B cell (primary cell): Measurements from ENCODE around the gene JAML. TPM values are rescaled to one million over a fixed set of nuclear protein-coding genes. Genes with fewer than 3 reads are reported as not detected.

Source experiments
- ATAC-seq: fragments of 200-7000 bp; cut with Tn5 transposase; one replicate; pipeline ENCODE4 v1.10.0; 2021; ENCODE audit warnings: low read depth, mild to moderate bottlenecking, moderate number of reproducible peaks, moderate library complexity
- CTCF ChIA-PET: fragments of 350-600 bp; sonication (Branson Sonifier 250); formaldehyde crosslinking; loops from one replicate; lab custom pipeline; 2021; ENCODE audit warnings: antibody characterized with exemption, inconsistent platforms; lab: Charles Lee
- POLR2A ChIA-PET: fragments of 350-600 bp; sonication (Branson Sonifier 250); formaldehyde crosslinking; loops from one replicate; lab custom pipeline; 2021; ENCODE audit warnings: antibody characterized with exemption; lab: Charles Lee
- DNase-seq: peaks from one replicate; pipeline ENCODE4 v3.0.0; 2013
- H2AFZ ChIP-seq: 2 replicates; pipeline ENCODE4 v1.6.1; 2012; ENCODE audit warnings: mild to moderate bottlenecking, low read depth, low read length; ENCODE audit not compliant: insufficient read depth, poor library complexity, severe bottlenecking
- H3K27ac ChIP-seq, 2 donors: 1 replicate in 1 of 2; 2 replicates in 1 of 2; pipeline ENCODE4 v1.5.1; 2012 to 2013; ENCODE audit warnings: low read length in 2 of 2, mild to moderate bottlenecking in 2 of 2, moderate library complexity in 1 of 2
- H3K27me3 ChIP-seq, 4 experiments: fragments of 200-600 bp in 1 of 4; sonication (generic) in 1 of 4; replicated peaks in 1 of 4; 1 replicate in 2 of 4; 2 replicates in 2 of 4; pipeline versions ENCODE4 v1.6.1 to v1.7.0; 2013 to 2016; ENCODE audit warnings: low read length in 3 of 4, mild to moderate bottlenecking in 2 of 4, mixed read lengths in 1 of 4, moderate library complexity in 1 of 4; ENCODE audit not compliant: insufficient read depth in 4 of 4, control insufficient read depth in 3 of 4; ENCODE audit errors: control extremely low read depth in 1 of 4
- H3K36me3 ChIP-seq, 2 experiments: replicated peaks in 1 of 2; 1 replicate in 1 of 2; 2 replicates in 1 of 2; pipeline versions ENCODE4 v1.6.1 to v1.7.1; 2013; ENCODE audit warnings: low read length in 1 of 2; ENCODE audit not compliant: insufficient read depth in 2 of 2, control insufficient read depth in 1 of 2; ENCODE audit errors: control extremely low read depth in 1 of 2, extremely low read depth in 1 of 2
- H3K4me1 ChIP-seq, 2 donors: fragments of 200-600 bp in 1 of 2; sonication (generic) in 1 of 2; 1 replicate in 1 of 2; 2 replicates in 1 of 2; pipeline versions ENCODE4 v1.5.1 to v1.6.1; 2013 to 2017; ENCODE audit warnings: low read length in 2 of 2; ENCODE audit not compliant: control insufficient read depth in 2 of 2, insufficient read depth in 2 of 2
- H3K4me2 ChIP-seq: replicated peaks from 2 replicates; pipeline ENCODE3; 2012; ENCODE audit warnings: mild to moderate bottlenecking, low read depth, low read length; ENCODE audit not compliant: poor library complexity, severe bottlenecking
- H3K4me3 ChIP-seq, 5 experiments: fragments of 200-600 bp in 1 of 5; sonication (generic) in 1 of 5; 1 replicate in 3 of 5; 2 replicates in 2 of 5; pipeline versions ENCODE4 v1.5.1 to v1.7.0; 2011 to 2016; ENCODE audit warnings: low read length in 4 of 5, mild to moderate bottlenecking in 4 of 5, low read depth in 2 of 5, control low read depth in 1 of 5, moderate library complexity in 1 of 5; ENCODE audit not compliant: insufficient read depth in 1 of 5; ENCODE audit errors: control extremely low read depth in 1 of 5, extremely low read depth in 1 of 5
- H3K79me2 ChIP-seq: fragments of 200-600 bp; sonication (generic); one replicate; pipeline ENCODE4 v1.6.0; 2016; ENCODE audit warnings: low read length; ENCODE audit not compliant: control insufficient read depth, insufficient read depth
- H3K9ac ChIP-seq: fragments of 200-600 bp; sonication (generic); 2 replicates; pipeline ENCODE4 v1.6.1; 2017; ENCODE audit warnings: mild to moderate bottlenecking, low read length, moderate library complexity
- H3K9me3 ChIP-seq, 3 donors: one replicate each; pipeline versions ENCODE4 v1.6.1 to v1.7.1; 2013; ENCODE audit warnings: low read length in 2 of 3; ENCODE audit not compliant: control insufficient read depth in 2 of 3, insufficient read depth in 1 of 3; ENCODE audit errors: control extremely low read depth in 1 of 3
- H4K20me1 ChIP-seq: 2 replicates; pipeline ENCODE4 v1.6.0; 2012; ENCODE audit warnings: mild to moderate bottlenecking, low read length; ENCODE audit not compliant: insufficient read depth, control insufficient read depth, poor library complexity, severe bottlenecking
- H3K27ac Mint-ChIP-seq: one replicate; pipeline ENCODE4 v1.8.0; 2021; ENCODE audit warnings: mixed read lengths
- H3K27me3 Mint-ChIP-seq: one replicate; pipeline ENCODE4 v1.8.0; 2021; ENCODE audit warnings: mixed read lengths
- H3K4me1 Mint-ChIP-seq: one replicate; pipeline ENCODE4 v1.8.0; 2021; ENCODE audit warnings: mixed read lengths
- H3K4me3 Mint-ChIP-seq: one replicate; pipeline ENCODE4 v1.8.0; 2021; ENCODE audit warnings: mixed read lengths
- H3K9me3 Mint-ChIP-seq: one replicate; pipeline ENCODE4 v1.8.0; 2022; ENCODE audit warnings: mixed read lengths; ENCODE audit not compliant: insufficient read depth
- CTCF ChIP-seq: fragments of 200-600 bp; IDR thresholded peaks from one replicate; pipeline ENCODE4 v1.8.0; 2022; ENCODE audit warnings: antibody characterized with exemption, mild to moderate bottlenecking
- EZH2 ChIP-seq: IDR thresholded peaks from 2 replicates; pipeline ENCODE4 v1.6.1; 2012; ENCODE audit warnings: borderline replicate concordance, low read depth, mild to moderate bottlenecking, moderate library complexity, low read length; ENCODE audit not compliant: insufficient read depth, poor library complexity, severe bottlenecking
- WGBS: methylation state at CpG from one replicate; pipeline ENCODE4 v1.1.5; 2013; ENCODE audit warnings: missing lambda C conversion rate; ENCODE audit not compliant: insufficient coverage; 5-methylcytosine and 5-hydroxymethylcytosine counted together
- intact Hi-C: fragments of 100-400 bp; cut with micrococcal nuclease; formaldehyde crosslinking; loops from one replicate; pipeline ENCODE4 v1.10.0; 2022
- polyA plus RNA-seq: library from polyadenylated mRNA; depleted of rRNA; stranded (reverse); fragments of >200 nt; gene quantifications from 2 replicates; pipeline ENCODE4 v1.2.3, GENCODE V29; 2012
- total RNA-seq, 2 donors: library from RNA; stranded (reverse); fragments of 120-200 nt in 1 of 2; gene quantifications; 1 replicate in 1 of 2; 2 replicates in 1 of 2; pipeline versions ENCODE4 v1.2.3 to v1.2.4, GENCODE V29; 2013 to 2022

JAML gene
- total and polyA plus RNA-seq, 2 donors (not counting 1 experiment from before 2014, with no cell fraction given) = 1.0 to 9.6 TPM

DNA sequence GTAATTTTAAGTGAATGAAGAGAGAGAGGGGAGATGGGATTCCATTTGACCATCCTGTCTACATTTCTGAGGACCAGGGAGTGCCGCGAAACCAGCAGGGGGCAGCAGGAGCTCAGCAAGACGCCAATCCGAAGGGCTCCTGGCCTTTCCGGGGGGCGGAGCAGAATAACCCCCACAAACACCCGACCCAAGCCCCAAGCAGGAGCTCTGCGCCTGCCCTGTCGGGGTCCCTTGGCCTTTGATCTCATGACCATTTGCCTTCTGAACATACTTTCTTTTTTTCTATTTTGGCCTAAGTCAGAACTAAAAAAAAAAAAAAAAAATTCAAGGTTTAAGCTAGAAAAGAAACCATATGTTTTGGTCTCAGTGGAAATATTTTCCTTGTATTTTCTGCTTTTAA, 26.4 kb downstream of the JAML start:
- H3K9ac ChIP-seq = no peak overlapping the region

More for the DNA sequence above, 26.4 kb downstream of the JAML start:
- peaks cover 0 to 3% of the 10 kb centered on the region in 2 donors for H3K4me1 ChIP-seq
- ATAC-seq (peak; percentile 75), DNase-seq (peak; percentile 84)
- no peaks in the 10 kb centered on the region for H4K20me1 ChIP-seq
- peaks cover 3% of the 10 kb centered on the region for H3K27me3 Mint-ChIP-seq
- ChIA-PET CTCF (interaction anchor here (0.6 to 3.2 kb wide), 75 partner anchors 9 to 844 kb away, joined by 3 to 92 read pairs (median 5); partner anchors contain the start of genes JAML, MPZL2, MPZL3 and UBE4A), POLR2A (interaction anchor here (0.9 to 1.0 kb wide), 2 partner anchors 66 to 161 kb away, joined by 3 to 4 read pairs; partner anchors contain the start of genes MPZL2 and UBE4A)
- no peaks in the 10 kb centered on the region for H3K79me2 ChIP-seq
- H3K27ac ChIP-seq = no peak overlapping the region
- no peak overlapping the region for H3K27ac Mint-ChIP-seq
- H3K4me2 ChIP-seq = peak overlapping the region; percentile 59
- peak; percentile 93 for TF ChIP-seq CTCF
- no peak for TF ChIP-seq EZH2
- no peaks in the 10 kb centered on the region for H3K9me3 Mint-ChIP-seq
- H3K36me3 ChIP-seq = no peaks in the 10 kb centered on the region
- H3K4me3 Mint-ChIP-seq = peak overlapping the region; percentile 44
- peak overlapping the region; percentile 29 for H2AFZ ChIP-seq
- no peaks in the 10 kb centered on the region for H3K4me1 Mint-ChIP-seq
- intact Hi-C loops = loop anchor here (1.0 kb wide), 2 partner anchors 93 to 155 kb away; no protein-coding TSS in a partner anchor
- H3K4me3 ChIP-seq = peak overlapping the region in 1 of 5 experiments; percentile 21
- H3K27me3 ChIP-seq = peaks cover 0 to 15% (median 2%) of the 10 kb centered on the region in 4 experiments
- H3K9me3 ChIP-seq = peaks cover 0 to 3% (median 2%) of the 10 kb centered on the region in 3 donors
- WGBS = 0% methylated on average over 6 of the region's 9 CpGs
